ENCODE data around the gene SLC19A2.

GRCh38 chr1:169461390-169462000, 24.2 kb downstream of the SLC19A2 start:
- TF ChIP-seq NFRKB (IDR thresholded peaks at IDR 0.05) = no peak
- TF ChIP-seq BHLHE40 (IDR thresholded peaks at IDR 0.05; ENCODE audit: borderline replicate concordance) = no peak
- TF ChIP-seq PKNOX1 (IDR thresholded peaks at IDR 0.05) = no peak
- TF ChIP-seq FOXK2 (IDR thresholded peaks at IDR 0.05) = no peak
- no peak for TF ChIP-seq HDGF (IDR thresholded peaks at IDR 0.05; ENCODE audit: borderline replicate concordance)
- no peak for TF ChIP-seq TARDBP (IDR thresholded peaks at IDR 0.05)
- no peak for TF ChIP-seq ELF4 (IDR thresholded peaks at IDR 0.05)
- no peak for TF ChIP-seq FOXM1 (IDR thresholded peaks at IDR 0.05; ENCODE audit: borderline replicate concordance)

Data from HEK293T (cell line).